GM18520 (cell line): Measurements from ENCODE around the gene CASTOR1.

Source experiments
- ATAC-seq: cut with Tn5 transposase; IDR thresholded peaks from one replicate; pipeline ENCODE4 v1.9.1; 2021; ENCODE audit not compliant: unreplicated experiment

Gene CASTOR1

DNA sequence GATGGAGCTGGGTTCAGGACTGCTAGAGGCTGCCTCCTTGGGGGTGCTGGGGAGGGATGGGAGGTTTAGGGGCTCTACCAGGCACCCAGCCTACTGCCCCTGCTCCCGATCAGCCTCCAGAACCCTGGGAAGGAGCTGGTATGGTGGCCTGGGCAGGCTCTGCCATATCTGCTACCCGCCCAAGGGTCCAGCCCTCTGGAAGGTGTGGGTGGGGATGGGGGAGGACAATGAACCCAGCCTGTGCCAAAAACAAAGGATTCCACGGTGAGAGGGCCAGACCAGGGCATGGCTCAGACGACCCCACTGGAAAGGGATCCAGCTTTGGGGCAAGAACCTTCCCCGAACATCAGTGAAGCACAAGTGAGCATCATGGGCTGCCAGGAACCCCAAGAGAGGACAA lies 3.0 kb downstream of the CASTOR1 start:
- no peak for ATAC-seq

DNA sequence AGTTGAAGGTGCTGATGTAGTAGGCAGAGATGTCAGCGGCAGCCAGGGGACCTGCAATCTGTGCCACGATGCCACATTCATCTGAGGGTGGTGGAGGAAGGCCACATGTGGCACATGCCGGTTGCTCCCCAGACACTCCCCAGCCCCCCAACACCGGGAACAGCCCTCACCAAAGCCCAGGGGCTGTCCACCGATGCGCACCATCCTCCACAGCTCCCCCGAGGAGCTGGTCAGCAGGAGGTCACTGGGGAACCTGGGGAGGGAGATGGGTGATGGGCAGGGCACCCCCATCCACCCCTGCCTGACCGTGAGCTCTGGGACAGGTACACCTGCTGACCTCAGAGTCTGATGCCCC lies 3.5 kb downstream of the CASTOR1 start:
- ATAC-seq, result no peak

DNA sequence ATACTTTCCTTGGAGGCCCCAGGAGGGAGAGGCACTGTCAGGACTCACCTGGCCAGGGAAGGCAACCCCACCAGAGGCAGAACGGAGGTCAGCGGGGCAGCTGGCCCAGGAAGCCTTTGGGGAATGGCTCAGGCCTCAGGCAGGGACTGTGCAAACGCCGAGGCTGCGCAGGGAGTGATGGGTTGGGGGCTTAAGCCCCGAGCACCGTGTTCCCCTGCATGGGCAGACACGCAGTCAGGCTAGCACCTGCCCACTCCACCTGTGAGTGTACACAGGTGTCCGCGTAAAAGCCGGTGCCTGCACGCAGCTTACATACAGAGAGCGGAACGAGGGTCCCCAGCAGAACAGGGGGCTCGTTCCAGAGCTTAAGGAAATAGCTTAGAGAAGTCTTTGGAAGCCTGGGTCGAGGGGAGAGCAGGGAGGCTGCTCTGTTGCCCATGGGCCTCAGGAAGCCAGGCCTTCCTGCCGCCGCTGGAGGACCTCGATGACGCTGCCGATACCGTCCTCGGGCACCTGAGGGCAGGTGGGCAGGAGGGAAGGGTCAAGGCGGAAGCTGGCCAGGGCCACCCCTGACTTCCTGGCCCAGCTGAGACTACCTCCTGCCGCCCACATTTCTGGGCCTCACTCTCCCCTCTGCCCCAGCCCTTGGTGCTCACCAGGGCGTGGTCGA lies 4.0 kb downstream of the CASTOR1 start:
- no peak for ATAC-seq

DNA sequence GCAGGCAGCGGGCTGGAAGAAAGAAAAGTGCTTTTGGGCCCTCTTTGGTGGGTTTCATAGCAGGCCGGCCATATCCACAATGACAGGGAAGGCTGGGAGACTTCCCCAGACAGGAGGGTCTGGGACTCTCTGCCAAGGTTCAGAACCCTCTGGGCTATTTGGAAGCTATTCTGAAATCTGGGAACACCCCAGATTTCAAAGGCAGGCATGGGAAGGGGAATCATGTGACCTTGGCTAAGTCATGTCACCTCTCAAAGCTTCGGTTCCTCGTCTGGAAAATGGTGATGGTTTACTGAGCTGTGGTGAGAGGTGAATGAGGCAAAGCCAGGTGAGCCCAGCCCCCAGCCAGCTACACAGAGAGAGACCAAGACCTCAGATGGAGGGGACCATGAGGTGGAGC lies 4.6 kb downstream of the CASTOR1 start:
- no peak for ATAC-seq

DNA sequence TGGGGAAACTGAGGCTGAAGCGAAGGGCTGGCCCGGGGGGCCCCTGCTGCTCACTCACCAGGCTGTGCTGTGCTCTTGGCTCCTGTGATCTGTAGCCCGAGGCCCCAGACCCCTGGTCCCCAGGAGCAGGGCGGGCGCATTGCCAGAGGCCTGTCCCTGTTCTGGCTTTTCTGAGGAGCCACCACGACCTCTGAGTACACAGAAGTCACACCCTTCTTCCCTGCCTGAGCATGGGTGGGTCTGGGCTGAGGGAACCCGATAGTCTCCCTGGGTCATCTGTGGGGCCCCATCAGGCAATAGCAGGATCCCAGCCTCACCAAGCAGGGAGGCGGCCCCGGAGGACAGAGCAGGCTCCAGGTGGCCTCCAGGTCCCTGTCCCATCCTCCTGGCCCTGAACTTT lies 5.1 kb downstream of the CASTOR1 start:
- no peak for ATAC-seq

DNA sequence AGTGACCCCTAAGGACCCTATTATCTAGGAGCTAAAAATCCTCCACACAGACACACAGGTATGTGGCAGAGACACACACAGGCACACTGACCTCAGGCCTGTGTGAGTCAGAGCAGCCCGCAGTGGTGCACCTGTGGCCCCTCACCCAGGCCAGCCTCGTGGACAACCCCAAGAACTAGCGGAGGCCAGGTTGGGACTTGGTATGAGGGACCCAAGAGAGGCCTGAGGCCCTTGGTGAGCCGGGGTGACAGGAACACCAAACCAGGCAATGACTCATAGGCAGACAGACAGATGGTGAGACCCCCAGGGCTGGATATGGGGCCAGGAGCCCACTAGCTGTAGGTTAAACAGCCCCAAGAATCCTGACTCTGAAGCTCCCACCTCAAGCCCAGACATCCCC lies 6.0 kb downstream of the CASTOR1 start:
- ATAC-seq, result no peak

DNA sequence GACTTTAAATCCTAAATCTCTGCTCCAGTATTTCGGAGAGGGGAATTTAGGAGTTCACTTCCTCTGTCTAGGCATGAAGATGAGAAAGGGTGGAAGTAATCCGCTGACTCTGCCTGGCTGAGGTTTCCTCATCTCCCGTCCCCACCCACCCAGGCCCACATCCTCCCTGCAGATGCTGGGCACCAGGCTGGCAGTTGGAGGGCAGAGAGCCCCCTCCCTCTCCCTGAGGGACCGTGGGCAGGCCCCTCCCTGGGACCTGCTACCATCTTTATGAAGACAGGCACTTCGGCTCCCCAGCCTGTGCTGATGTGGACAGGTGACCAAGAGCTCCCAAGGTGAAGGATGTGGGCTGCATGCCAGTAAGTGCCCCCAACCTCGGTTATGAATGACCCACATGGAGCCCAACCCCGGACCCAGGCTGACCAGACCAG lies 6.7 kb downstream of the CASTOR1 start:
- no peak for ATAC-seq

DNA sequence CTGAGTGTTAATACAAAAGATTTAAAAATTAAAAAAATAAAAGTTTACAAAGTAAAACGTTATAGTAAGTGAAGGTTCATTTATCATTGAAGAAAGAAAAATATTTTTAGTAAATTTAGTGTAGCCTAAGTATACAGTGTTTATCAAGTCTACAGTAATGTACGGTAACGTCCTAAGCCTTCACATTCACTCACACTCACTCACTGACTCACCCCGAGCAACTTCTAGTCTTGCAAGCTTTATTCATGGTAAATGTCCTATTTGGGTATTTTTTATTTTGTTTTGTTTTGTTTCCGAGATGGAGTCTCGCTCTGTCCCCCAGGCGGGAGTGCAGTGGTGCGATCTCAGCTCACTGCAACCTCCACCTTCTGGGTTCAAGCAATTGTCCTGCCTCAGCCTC lies 8.8 kb downstream of the CASTOR1 start:
- ATAC-seq, result no peak

DNA sequence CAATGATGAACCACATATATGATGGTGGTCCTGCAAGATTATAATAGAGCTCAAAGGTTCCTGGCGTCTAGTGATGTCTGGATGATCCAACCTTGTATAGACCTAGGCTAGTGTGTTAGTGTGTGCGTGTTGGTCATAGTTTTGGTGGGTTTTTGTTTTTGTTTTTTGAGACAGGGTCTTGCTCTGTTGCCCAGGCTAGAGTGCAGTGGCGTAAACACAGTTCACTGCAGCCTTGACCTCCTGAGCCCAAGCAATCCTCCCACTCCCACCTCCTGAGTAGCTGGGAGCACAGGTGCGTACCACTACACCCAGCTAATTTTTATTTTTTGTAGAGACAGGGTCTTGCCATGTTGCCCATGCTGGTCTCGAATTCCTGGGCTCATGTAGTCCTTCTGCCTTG lies 9.4 kb downstream of the CASTOR1 start:
- no peak for ATAC-seq

DNA sequence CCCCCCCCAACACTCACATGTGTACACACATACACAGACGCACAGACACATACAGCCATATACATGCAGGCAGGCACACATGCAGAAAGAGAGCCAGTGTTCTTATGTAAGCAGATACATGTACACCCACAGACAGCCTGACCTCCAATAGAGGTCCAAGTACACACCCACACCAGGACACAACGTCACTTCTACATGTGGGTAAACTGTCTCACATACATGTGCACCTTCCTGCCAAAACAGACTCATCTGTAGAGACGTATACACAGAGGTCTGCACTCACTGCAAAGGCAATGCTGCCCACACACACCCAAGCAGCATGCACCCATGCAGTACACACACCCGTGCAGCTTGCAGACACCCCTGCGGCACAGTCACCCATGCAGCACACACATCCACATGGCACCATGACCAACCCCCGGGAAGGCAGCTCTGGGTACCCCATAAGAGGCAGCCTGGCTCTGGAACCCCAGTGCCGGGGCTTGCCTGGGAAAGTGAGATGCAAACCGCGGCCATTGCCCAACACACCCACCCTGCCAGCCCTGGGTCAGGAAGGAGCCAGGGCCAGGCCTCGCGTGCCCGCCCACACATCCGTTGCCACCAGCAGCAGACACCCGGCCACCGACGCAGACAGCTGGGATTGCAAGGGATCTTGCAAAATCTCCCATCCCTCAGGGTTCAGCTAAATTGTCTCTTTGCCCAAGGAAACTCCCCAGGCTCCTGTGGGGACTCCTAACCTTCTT lies 10.1 kb downstream of the CASTOR1 start:
- no peak for ATAC-seq

DNA sequence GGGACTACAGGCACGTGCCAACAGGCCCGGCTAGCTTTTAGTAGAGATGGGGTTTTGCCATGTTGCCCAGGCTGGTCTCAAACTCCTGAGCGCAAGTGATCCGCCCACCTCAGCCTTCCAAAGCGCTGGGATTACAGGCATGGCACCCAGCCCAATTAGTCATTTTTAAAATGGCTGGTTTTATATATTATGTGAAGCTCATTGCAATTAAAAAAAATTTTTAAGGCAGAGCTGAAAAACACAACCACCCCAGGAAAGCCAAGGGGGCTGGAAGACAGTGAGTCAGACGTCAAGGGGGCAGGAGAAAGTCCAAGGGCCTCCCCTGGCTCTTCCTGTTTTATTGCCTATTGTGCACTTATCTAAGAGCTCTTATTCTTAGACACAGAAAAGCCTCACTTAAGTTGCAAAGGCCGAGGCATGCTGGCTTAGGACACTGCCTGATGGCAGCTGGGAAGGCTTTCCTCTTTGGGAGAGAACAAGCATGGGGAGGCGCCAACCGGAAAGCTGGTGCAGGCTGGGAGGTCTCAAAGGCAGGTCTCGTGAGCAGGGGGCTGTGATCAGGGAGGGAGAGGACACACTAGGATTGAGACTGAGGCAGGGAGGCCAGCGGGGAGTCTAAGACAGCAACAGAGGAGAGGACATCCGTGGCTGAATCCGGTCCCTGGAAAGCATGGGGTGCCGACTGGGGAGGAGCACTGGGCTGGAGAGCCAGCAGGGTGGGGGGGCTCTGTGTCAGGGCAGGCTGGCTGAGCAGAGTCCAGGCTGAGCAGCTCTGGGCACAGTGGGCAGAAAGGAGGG lies 11.6 kb downstream of the CASTOR1 start:
- no peak for ATAC-seq

DNA sequence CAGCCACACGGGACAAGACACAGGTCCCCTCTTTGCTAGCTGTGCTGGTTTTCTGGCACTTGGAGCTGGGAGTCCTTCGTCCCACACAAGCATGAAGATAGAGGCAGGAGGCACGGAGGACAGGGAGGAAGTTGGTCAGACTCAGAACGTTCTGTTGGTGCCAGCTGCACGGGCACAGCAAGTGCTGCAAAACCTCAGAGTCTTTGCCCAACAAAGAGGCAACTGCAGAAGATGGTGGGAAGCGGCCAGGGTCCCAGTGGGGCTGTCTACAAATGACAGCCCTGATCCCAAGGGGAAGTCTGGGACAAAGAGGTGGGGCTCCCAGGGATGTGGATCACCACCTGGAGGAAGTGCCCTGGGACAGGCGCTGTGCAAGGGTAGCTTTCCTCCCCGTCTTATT lies 13.3 kb downstream of the CASTOR1 start:
- ATAC-seq, result no peak

DNA sequence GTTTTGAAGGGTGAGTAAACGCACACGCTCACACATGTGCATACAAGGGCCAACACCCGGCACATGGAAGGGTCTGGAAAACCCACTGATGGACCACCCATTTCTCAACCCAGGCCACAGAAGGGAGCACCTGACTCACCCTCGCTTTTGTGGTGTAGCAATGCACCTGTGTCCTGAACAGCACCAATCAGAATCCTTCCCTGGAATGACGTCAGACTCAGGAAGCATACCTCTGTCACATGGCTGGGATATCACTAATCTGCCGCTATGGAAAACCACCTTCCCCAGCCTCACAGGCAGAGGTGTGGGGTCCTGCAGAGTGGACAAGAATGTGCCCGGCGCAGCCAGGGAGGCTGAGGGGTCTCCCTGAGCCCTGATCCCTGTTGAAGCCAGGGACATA lies 13.7 kb downstream of the CASTOR1 start:
- no peak for ATAC-seq

DNA sequence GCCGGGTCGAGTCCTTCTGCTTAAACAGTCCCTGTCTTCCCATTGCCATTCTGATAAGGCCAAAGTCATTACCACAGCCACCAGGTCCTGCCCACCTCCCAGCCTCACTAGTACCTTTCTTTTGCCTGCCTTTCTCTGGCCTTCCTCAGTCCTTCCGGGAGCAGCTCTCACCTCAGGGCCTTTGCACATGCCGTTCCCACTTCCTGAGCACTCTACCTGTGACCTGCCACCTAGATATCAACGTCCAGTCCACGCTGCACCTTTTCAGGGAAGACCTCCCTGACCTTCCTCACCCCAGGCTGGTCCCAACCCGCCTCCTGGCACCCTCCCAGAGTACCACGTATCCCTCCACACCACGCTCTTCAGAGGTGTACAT lies 14.9 kb downstream of the CASTOR1 start:
- no peak for ATAC-seq

DNA sequence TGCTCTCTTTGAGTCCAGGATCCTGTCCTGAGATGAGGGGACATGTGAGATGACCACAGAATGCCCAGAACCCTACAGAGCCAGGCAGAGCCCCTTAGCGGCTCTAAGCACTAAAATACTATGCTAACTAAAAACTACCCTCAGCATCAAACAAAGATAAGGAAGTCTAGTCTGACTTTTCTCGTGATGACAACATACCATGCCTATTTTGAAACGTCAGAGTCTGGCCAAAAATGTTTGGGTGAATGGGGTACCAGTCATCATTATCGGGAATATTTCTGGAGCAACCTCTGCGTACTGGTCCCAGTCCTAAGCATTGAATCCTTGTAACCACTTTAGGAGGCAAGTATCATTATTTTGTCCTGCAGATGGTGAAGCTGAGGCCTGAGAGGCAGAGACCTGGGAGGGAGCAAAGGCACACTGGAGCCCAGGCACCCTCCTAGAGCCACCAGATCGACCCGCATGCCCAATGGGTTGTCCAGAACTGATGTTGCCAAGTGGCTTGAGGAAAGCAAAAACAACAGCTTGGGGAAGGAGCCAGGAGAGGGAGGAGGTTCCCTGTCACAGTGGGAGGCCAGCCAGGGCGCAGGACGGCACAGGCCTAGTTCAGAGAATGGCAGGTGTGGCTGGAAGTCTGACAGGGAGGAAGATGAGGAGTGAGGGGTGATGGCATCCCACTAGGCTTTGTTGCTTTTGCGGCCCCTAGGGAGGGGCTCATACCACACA lies 15.4 kb downstream of the CASTOR1 start:
- no peak for ATAC-seq

DNA sequence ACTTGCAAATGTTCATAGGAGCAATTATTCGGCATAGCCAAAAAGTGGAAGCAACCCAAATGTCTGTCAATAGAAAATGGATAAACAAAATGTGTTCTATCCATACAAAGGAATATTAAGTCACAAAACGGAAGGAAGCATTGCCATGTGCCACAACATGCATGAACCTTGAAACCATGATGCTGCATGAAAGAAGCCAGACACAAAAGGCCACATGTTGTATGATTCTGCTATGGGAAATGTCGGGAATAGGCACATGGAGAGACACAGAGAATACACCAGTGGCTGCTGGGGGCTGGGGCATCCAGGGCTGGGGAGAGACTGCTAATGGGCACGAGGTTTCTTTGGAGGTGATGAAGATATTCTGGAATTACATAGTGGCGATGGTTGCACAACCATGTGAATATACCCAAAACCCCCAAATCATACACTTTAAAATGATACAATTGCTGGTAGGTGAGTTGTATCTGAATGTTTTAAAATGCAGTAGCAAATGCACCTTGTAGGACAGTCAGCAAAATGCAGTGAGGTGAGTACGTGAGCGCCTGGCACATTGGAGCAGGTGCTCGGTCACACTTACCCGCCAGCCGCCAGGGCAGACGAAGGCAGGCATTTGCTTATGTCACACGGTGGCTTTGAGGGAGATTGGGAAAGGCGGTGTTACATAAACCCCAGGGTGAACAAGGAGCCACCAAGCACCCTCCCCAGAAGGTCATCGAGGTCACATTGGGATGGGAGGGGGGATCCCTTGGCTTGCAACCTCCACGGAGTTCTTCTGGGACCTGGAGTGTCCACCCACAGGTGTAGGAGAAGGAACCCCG lies 16.3 kb downstream of the CASTOR1 start:
- no peak for ATAC-seq

DNA sequence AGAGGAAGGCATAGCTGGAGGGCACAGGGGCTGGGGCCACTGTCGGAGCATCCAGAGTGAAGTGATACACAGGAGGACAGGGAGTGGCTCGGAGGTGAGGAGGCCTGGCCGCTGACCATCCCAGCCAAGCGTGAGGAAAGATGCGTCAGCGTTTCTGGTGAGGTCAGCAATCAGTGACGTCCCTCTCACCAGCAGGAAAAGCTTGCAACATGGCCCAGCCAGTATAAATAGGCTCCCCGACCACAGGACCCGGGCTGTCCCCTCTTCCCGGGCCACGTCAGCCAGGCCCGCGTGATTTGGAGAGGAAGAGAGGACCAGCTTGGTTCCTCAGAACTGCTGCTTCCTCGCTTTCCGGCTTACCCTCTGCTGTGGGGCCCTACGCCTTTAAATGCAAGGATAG lies 18.5 kb downstream of the CASTOR1 start:
- no peak for ATAC-seq

DNA sequence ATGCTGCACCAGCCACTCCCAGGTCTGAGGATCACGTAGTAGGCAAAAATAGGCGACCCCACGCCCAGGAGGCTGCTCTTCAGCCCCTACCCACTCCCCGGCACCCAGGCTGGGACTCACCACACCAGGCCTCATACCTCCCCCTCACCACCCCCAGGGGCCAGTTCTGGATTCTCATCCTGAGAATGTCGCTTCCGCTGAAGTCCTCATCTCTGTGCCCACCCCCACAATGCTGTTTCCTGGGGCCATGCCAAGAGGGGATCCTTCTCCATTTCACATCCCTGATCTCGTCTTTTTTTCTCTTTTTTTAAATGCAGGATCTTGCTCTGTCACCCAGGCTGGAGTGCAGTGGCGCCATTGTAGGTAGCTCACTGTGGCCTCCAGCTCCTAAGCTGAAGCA lies 21.0 kb downstream of the CASTOR1 start:
- no peak for ATAC-seq

DNA sequence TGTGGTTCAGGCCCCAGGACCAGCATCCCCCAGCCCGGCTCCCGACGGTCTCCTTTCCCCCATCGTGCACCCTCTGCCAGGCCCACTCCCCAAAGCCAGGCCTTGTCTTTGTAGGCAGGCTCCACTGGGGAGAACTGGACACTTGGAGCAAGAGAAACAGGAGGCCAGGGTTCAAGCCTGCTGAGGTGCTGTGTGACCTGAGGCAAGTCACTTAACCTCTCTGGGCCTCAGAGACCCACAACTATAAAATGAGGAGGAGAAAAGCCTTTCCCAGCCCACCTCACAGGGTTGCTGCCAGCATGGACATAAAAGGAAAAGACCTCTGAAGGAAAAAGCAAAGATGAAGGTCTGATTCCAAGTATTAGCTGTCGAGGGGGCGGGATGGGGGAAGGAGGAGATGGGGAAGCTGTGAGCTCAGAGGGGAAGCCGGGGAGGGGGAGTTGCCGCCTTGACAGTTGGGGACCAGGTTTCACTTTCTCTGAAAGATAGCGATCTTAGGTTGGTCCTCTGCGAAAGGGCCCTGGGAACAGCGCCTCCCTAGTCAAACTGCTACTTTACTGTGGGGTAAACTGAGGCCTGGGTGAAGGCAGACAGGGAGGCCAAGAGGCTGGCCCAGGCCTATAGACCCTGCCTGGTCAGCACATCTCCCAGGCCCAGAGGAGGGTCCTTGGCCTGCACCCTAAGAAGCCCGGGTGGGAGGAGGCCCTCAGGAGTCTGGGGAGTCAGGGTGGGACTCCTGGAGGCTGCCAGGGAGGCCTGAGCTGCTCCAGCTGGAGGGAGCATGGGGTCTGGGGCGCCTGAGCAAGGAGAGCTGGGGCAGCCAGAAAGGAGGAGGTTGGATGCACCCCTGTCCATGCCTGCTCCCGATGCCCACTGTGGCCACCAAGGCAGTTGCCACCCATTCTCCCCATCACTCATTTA lies 21.7 kb downstream of the CASTOR1 start:
- no peak for ATAC-seq
